Uterus (tissue), 2 donors: ENCODE measurements around the gene GCSAM.

ENCODE experiments used
- CTCF ChIP-seq, 4 experiments: fragments of 200-600 bp in 2 of 4; fragments of 450-650 bp in 2 of 4; sonication (generic) in 2 of 4; IDR thresholded peaks; one replicate each; pipeline ENCODE4 v1.5.1; 2016 to 2019; ENCODE audit warnings: antibody characterized with exemption in 4 of 4, mild to moderate bottlenecking in 2 of 4, moderate library complexity in 1 of 4
- POLR2A ChIP-seq, 2 donors: fragments of 450-650 bp; IDR thresholded peaks; one replicate each; pipeline ENCODE4 v1.6.1; 2016; ENCODE audit warnings: antibody characterized with exemption in 2 of 2, mild to moderate bottlenecking in 1 of 2, moderate library complexity in 1 of 2

DNA sequence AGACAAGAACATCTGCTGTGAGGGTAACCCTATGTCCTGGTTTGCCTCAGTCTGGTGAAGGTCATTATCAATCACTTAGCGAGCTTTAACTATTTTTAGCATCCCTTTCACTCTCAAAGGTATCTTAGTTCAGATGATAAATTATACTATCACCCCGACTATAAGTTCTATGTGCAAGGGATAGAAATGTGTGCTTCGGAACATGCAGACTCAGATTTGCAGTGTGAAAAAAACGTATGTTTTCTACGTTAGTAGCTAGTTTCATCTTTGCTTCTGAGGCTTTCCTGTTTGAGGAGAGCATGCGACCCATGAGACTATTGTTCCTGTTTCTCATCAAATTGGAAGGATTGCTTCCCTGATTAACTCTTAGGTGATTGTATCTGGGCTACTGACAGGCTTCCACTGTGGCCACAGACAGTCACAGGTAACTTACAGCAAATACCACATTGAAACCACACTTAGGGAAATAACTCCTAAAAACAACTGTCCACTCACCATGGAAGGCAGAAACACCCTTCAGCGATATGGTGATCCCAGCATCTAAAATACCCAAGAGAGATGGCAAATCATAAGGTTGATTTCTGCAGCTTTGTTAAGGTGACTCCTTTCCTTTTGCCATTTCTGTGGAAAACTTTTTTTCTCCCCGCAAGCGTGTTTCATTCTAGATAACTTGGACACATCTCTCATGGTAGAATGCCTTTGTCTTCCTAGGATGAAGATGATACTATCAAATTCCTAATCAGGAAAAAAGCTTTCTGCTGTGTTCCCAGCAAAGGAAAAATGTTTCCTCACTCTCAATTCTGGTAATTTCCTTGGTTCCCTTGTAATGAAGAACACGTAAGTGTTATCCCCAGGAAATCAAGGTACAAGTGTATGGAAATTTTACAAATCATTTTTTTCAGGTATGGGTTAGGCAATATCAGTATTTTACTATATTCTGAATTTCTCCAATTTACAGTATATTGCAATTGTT lies 5.2 kb downstream of the GCSAM start:
- TF ChIP-seq CTCF (IDR thresholded peaks at IDR 0.05) (no peak), POLR2A (IDR thresholded peaks at IDR 0.05) (no peak)
